B cell (primary cell): ENCODE measurements around the gene COBL. TPM values are rescaled to one million over a fixed set of nuclear protein-coding genes. Genes with fewer than 3 reads are reported as not detected.

Experiments used
- ATAC-seq: fragments of 200-7000 bp; cut with Tn5 transposase; one replicate; pipeline ENCODE4 v1.10.0; 2021; ENCODE audit warnings: low read depth, mild to moderate bottlenecking, moderate number of reproducible peaks, moderate library complexity
- CTCF ChIA-PET: fragments of 350-600 bp; sonication (Branson Sonifier 250); formaldehyde crosslinking; loops from one replicate; lab custom pipeline; 2021; ENCODE audit warnings: antibody characterized with exemption, inconsistent platforms; lab: Charles Lee
- POLR2A ChIA-PET: fragments of 350-600 bp; sonication (Branson Sonifier 250); formaldehyde crosslinking; loops from one replicate; lab custom pipeline; 2021; ENCODE audit warnings: antibody characterized with exemption; lab: Charles Lee
- DNase-seq: peaks from one replicate; pipeline ENCODE4 v3.0.0; 2013
- H2AFZ ChIP-seq: 2 replicates; pipeline ENCODE4 v1.6.1; 2012; ENCODE audit warnings: mild to moderate bottlenecking, low read depth, low read length; ENCODE audit not compliant: insufficient read depth, poor library complexity, severe bottlenecking
- H3K27ac ChIP-seq, 2 donors: 1 replicate in 1 of 2; 2 replicates in 1 of 2; pipeline ENCODE4 v1.5.1; 2012 to 2013; ENCODE audit warnings: low read length in 2 of 2, mild to moderate bottlenecking in 2 of 2, moderate library complexity in 1 of 2
- H3K27me3 ChIP-seq, 4 experiments: fragments of 200-600 bp in 1 of 4; sonication (generic) in 1 of 4; replicated peaks in 1 of 4; 1 replicate in 2 of 4; 2 replicates in 2 of 4; pipeline versions ENCODE4 v1.6.1 to v1.7.0; 2013 to 2016; ENCODE audit warnings: low read length in 3 of 4, mild to moderate bottlenecking in 2 of 4, mixed read lengths in 1 of 4, moderate library complexity in 1 of 4; ENCODE audit not compliant: insufficient read depth in 4 of 4, control insufficient read depth in 3 of 4; ENCODE audit errors: control extremely low read depth in 1 of 4
- H3K36me3 ChIP-seq, 2 experiments: replicated peaks in 1 of 2; 1 replicate in 1 of 2; 2 replicates in 1 of 2; pipeline versions ENCODE4 v1.6.1 to v1.7.1; 2013; ENCODE audit warnings: low read length in 1 of 2; ENCODE audit not compliant: insufficient read depth in 2 of 2, control insufficient read depth in 1 of 2; ENCODE audit errors: control extremely low read depth in 1 of 2, extremely low read depth in 1 of 2
- H3K4me1 ChIP-seq, 2 donors: fragments of 200-600 bp in 1 of 2; sonication (generic) in 1 of 2; 1 replicate in 1 of 2; 2 replicates in 1 of 2; pipeline versions ENCODE4 v1.5.1 to v1.6.1; 2013 to 2017; ENCODE audit warnings: low read length in 2 of 2; ENCODE audit not compliant: control insufficient read depth in 2 of 2, insufficient read depth in 2 of 2
- H3K4me2 ChIP-seq: replicated peaks from 2 replicates; pipeline ENCODE3; 2012; ENCODE audit warnings: mild to moderate bottlenecking, low read depth, low read length; ENCODE audit not compliant: poor library complexity, severe bottlenecking
- H3K4me3 ChIP-seq, 5 experiments: fragments of 200-600 bp in 1 of 5; sonication (generic) in 1 of 5; 1 replicate in 3 of 5; 2 replicates in 2 of 5; pipeline versions ENCODE4 v1.5.1 to v1.7.0; 2011 to 2016; ENCODE audit warnings: low read length in 4 of 5, mild to moderate bottlenecking in 4 of 5, low read depth in 2 of 5, control low read depth in 1 of 5, moderate library complexity in 1 of 5; ENCODE audit not compliant: insufficient read depth in 1 of 5; ENCODE audit errors: control extremely low read depth in 1 of 5, extremely low read depth in 1 of 5
- H3K79me2 ChIP-seq: fragments of 200-600 bp; sonication (generic); one replicate; pipeline ENCODE4 v1.6.0; 2016; ENCODE audit warnings: low read length; ENCODE audit not compliant: control insufficient read depth, insufficient read depth
- H3K9ac ChIP-seq: fragments of 200-600 bp; sonication (generic); 2 replicates; pipeline ENCODE4 v1.6.1; 2017; ENCODE audit warnings: mild to moderate bottlenecking, low read length, moderate library complexity
- H3K9me3 ChIP-seq, 3 donors: one replicate each; pipeline versions ENCODE4 v1.6.1 to v1.7.1; 2013; ENCODE audit warnings: low read length in 2 of 3; ENCODE audit not compliant: control insufficient read depth in 2 of 3, insufficient read depth in 1 of 3; ENCODE audit errors: control extremely low read depth in 1 of 3
- H4K20me1 ChIP-seq: 2 replicates; pipeline ENCODE4 v1.6.0; 2012; ENCODE audit warnings: mild to moderate bottlenecking, low read length; ENCODE audit not compliant: insufficient read depth, control insufficient read depth, poor library complexity, severe bottlenecking
- H3K27ac Mint-ChIP-seq: one replicate; pipeline ENCODE4 v1.8.0; 2021; ENCODE audit warnings: mixed read lengths
- H3K27me3 Mint-ChIP-seq: one replicate; pipeline ENCODE4 v1.8.0; 2021; ENCODE audit warnings: mixed read lengths
- H3K4me1 Mint-ChIP-seq: one replicate; pipeline ENCODE4 v1.8.0; 2021; ENCODE audit warnings: mixed read lengths
- H3K4me3 Mint-ChIP-seq: one replicate; pipeline ENCODE4 v1.8.0; 2021; ENCODE audit warnings: mixed read lengths
- H3K9me3 Mint-ChIP-seq: one replicate; pipeline ENCODE4 v1.8.0; 2022; ENCODE audit warnings: mixed read lengths; ENCODE audit not compliant: insufficient read depth
- CTCF ChIP-seq: fragments of 200-600 bp; IDR thresholded peaks from one replicate; pipeline ENCODE4 v1.8.0; 2022; ENCODE audit warnings: antibody characterized with exemption, mild to moderate bottlenecking
- EZH2 ChIP-seq: IDR thresholded peaks from 2 replicates; pipeline ENCODE4 v1.6.1; 2012; ENCODE audit warnings: borderline replicate concordance, low read depth, mild to moderate bottlenecking, moderate library complexity, low read length; ENCODE audit not compliant: insufficient read depth, poor library complexity, severe bottlenecking
- WGBS: methylation state at CpG from one replicate; pipeline ENCODE4 v1.1.5; 2013; ENCODE audit warnings: missing lambda C conversion rate; ENCODE audit not compliant: insufficient coverage; 5-methylcytosine and 5-hydroxymethylcytosine counted together
- intact Hi-C: fragments of 100-400 bp; cut with micrococcal nuclease; formaldehyde crosslinking; loops from one replicate; pipeline ENCODE4 v1.10.0; 2022
- polyA plus RNA-seq: library from polyadenylated mRNA; depleted of rRNA; stranded (reverse); fragments of >200 nt; gene quantifications from 2 replicates; pipeline ENCODE4 v1.2.3, GENCODE V29; 2012
- total RNA-seq, 2 donors: library from RNA; stranded (reverse); fragments of 120-200 nt in 1 of 2; gene quantifications; 1 replicate in 1 of 2; 2 replicates in 1 of 2; pipeline versions ENCODE4 v1.2.3 to v1.2.4, GENCODE V29; 2013 to 2022

Gene COBL
- total and polyA plus RNA-seq, 2 donors (not counting 1 experiment from before 2014, with no cell fraction given) = not detected

GRCh38 chr7:51259766-51260165, 56.8 kb downstream of the COBL start:
- no peaks in the 10 kb centered on the region for H3K4me1 Mint-ChIP-seq
- ATAC-seq = no peak
- H3K4me1 ChIP-seq = no peaks in the 10 kb centered on the region
- TF ChIP-seq EZH2 (no peak), CTCF (no peak)
- H3K9ac ChIP-seq = no peak overlapping the region
- no peak overlapping the region for H3K27ac Mint-ChIP-seq
- ChIA-PET POLR2A (no interaction called here), CTCF (no interaction called here)
- H3K4me3 ChIP-seq = no peak overlapping the region
- no peak for DNase-seq
- H3K4me3 Mint-ChIP-seq = no peak overlapping the region
- H3K9me3 ChIP-seq = no peaks in the 10 kb centered on the region
- H3K79me2 ChIP-seq = no peaks in the 10 kb centered on the region
- H2AFZ ChIP-seq = no peak overlapping the region
- no peak overlapping the region for H3K27ac ChIP-seq
- H3K4me2 ChIP-seq = no peak overlapping the region
- H3K9me3 Mint-ChIP-seq = no peaks in the 10 kb centered on the region
- H3K36me3 ChIP-seq = no peaks in the 10 kb centered on the region
- intact Hi-C loops = no loop called here
- H3K27me3 Mint-ChIP-seq = peaks cover 10% of the 10 kb centered on the region
- no peaks in the 10 kb centered on the region for H4K20me1 ChIP-seq
- no peaks in the 10 kb centered on the region for H3K27me3 ChIP-seq
- WGBS = 71% methylated on average over 3 of the region's 4 CpGs

DNA sequence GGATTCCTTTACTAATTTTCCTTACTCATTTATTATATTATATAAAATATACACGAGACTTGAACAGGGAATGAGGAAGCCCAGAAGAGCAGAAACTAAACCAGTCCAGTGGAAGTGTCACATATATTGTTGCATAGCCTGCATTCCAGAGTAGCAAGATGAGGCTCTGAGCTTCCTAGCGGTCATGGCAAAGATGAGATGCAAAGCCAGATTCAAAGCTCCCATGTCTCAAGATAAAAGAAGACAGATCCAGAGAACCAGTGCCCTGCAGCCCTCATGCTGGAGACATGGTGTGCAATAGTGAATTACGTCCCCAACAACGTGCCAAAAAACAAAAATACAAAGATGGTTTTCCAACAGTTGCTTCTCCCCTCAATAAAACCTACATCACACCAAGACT, 59.7 kb downstream of the COBL start:
- ATAC-seq = no peak
- no peak overlapping the region for H3K27ac ChIP-seq
- CTCF ChIA-PET = no interaction called here
- intact Hi-C loops = no loop called here
- Mint-ChIP-seq H3K4me3 (no peak overlapping the region), H3K27me3 (peaks cover 10% of the 10 kb centered on the region), H3K4me1 (no peaks in the 10 kb centered on the region), H3K9me3 (no peaks in the 10 kb centered on the region), H3K27ac (no peak overlapping the region)
- TF ChIP-seq EZH2 (no peak), CTCF (no peak)
- H3K79me2 ChIP-seq = no peaks in the 10 kb centered on the region
- no peaks in the 10 kb centered on the region for H3K9me3 ChIP-seq
- no peak overlapping the region for H3K9ac ChIP-seq
- no peaks in the 10 kb centered on the region for H3K36me3 ChIP-seq
- 94% methylated on average over 3 of the region's 4 CpGs for WGBS
- H3K4me2 ChIP-seq = no peak overlapping the region
- no peak for DNase-seq
- H2AFZ ChIP-seq = no peak overlapping the region
- H3K27me3 ChIP-seq = no peaks in the 10 kb centered on the region
- POLR2A ChIA-PET = no interaction called here
- no peak overlapping the region for H3K4me3 ChIP-seq
- H3K4me1 ChIP-seq = no peaks in the 10 kb centered on the region
- H4K20me1 ChIP-seq = no peaks in the 10 kb centered on the region
